Osteoblast (primary cell): ENCODE data around the gene LRMDA. TPM values are rescaled to one million over a fixed set of nuclear protein-coding genes. Genes with fewer than 3 reads are reported as not detected.

Source experiments
- DNase-seq: peaks from one replicate; pipeline ENCODE4 v3.0.0; 2011; ENCODE audit warnings: low spot score, mixed read lengths; ENCODE audit not compliant: insufficient read length; ENCODE audit errors: missing footprints
- H2AFZ ChIP-seq: 2 replicates; pipeline ENCODE4 v1.6.0; 2011; ENCODE audit warnings: mild to moderate bottlenecking, low read length
- H3K27ac ChIP-seq: 2 replicates; pipeline ENCODE4 v1.5.1; 2011; ENCODE audit warnings: mild to moderate bottlenecking, low read depth, low read length, moderate library complexity
- H3K27me3 ChIP-seq: 2 replicates; pipeline ENCODE4 v1.6.0; 2012; ENCODE audit warnings: mild to moderate bottlenecking, control low read depth, inconsistent platforms, low read length, moderate library complexity; ENCODE audit not compliant: insufficient read depth
- H3K36me3 ChIP-seq: 2 replicates; pipeline ENCODE4 v1.5.1; 2011; ENCODE audit warnings: mild to moderate bottlenecking, low read length, control low read depth, moderate library complexity; ENCODE audit not compliant: insufficient read depth
- H3K4me1 ChIP-seq: 2 replicates; pipeline ENCODE4 v1.5.1; 2011; ENCODE audit warnings: mild to moderate bottlenecking, low read length, control low read depth, moderate library complexity; ENCODE audit not compliant: insufficient read depth
- H3K4me2 ChIP-seq: 2 replicates; pipeline ENCODE4 v1.6.0; 2011; ENCODE audit warnings: mild to moderate bottlenecking, low read length; ENCODE audit not compliant: insufficient read depth
- H3K4me3 ChIP-seq: fragments of 200-600 bp; sonication (generic); 3 replicates; pipeline ENCODE4 v1.5.1; 2012; ENCODE audit warnings: mild to moderate bottlenecking, low read length, inconsistent platforms; ENCODE audit not compliant: insufficient read depth
- H3K79me2 ChIP-seq: 2 replicates; pipeline ENCODE4 v1.6.0; 2012; ENCODE audit warnings: mild to moderate bottlenecking, low read length, control low read depth, inconsistent platforms; ENCODE audit not compliant: insufficient read depth
- H3K9me3 ChIP-seq: 2 replicates; pipeline ENCODE4 v1.5.1; 2011; ENCODE audit warnings: low read depth, low read length, control low read depth
- H4K20me1 ChIP-seq: 2 replicates; pipeline ENCODE4 v1.6.0; 2012; ENCODE audit warnings: mild to moderate bottlenecking, low read length, control low read depth; ENCODE audit not compliant: insufficient read depth
- CTCF ChIP-seq: IDR thresholded peaks from 2 replicates; pipeline ENCODE4 v1.5.1; 2011; ENCODE audit warnings: mild to moderate bottlenecking, low read depth, low read length, moderate library complexity; ENCODE audit errors: extremely low read depth
- total RNA-seq: library from RNA; depleted of rRNA; stranded (reverse); fragments of >200 nt; gene quantifications from 2 replicates; pipeline ENCODE4 v1.2.3, GENCODE V29; 2012

Gene LRMDA
- total RNA-seq, 1 donor, result 18.5 TPM

GRCh38 chr10:75887992-75888680, 456.7 kb downstream of the LRMDA start:
- peaks cover under 1% of the 10 kb centered on the region for H3K27me3 ChIP-seq
- H2AFZ ChIP-seq, result no peak overlapping the region
- H3K4me2 ChIP-seq, result no peak overlapping the region
- DNase-seq, result no peak
- no peak for TF ChIP-seq CTCF
- no peaks in the 10 kb centered on the region for H4K20me1 ChIP-seq
- H3K79me2 ChIP-seq, result no peaks in the 10 kb centered on the region
- no peaks in the 10 kb centered on the region for H3K4me1 ChIP-seq
- no peak overlapping the region for H3K27ac ChIP-seq
- H3K9me3 ChIP-seq, result no peaks in the 10 kb centered on the region
- H3K4me3 ChIP-seq, result no peak overlapping the region
- H3K36me3 ChIP-seq, result no peaks in the 10 kb centered on the region

GRCh38 chr10:75889051-75889450, 457.6 kb downstream of the LRMDA start:
- Histone ChIP-seq H3K4me1 (no peaks in the 10 kb centered on the region), H2AFZ (no peak overlapping the region), H4K20me1 (no peaks in the 10 kb centered on the region), H3K79me2 (no peaks in the 10 kb centered on the region), H3K9me3 (no peaks in the 10 kb centered on the region), H3K27ac (no peak overlapping the region), H3K27me3 (peaks cover 2% of the 10 kb centered on the region), H3K4me2 (no peak overlapping the region), H3K36me3 (no peaks in the 10 kb centered on the region), H3K4me3 (no peak overlapping the region)
- no peak for TF ChIP-seq CTCF
- DNase-seq, result no peak

- no peaks in the 10 kb centered on the region for H4K20me1 ChIP-seq
- no peak for DNase-seq
- no peak overlapping the region for H3K27ac ChIP-seq
- TF ChIP-seq CTCF, result no peak
- H3K79me2 ChIP-seq, result no peaks in the 10 kb centered on the region
- H3K36me3 ChIP-seq, result no peaks in the 10 kb centered on the region
- H3K4me2 ChIP-seq, result no peak overlapping the region
- peaks cover 5% of the 10 kb centered on the region for H3K27me3 ChIP-seq
- H3K4me3 ChIP-seq, result no peak overlapping the region
- no peaks in the 10 kb centered on the region for H3K9me3 ChIP-seq
- H2AFZ ChIP-seq, result no peak overlapping the region
- no peaks in the 10 kb centered on the region for H3K4me1 ChIP-seq
Observed at GRCh38 chr10:75894761-75895160, 463.3 kb downstream of the LRMDA start.

- no peak overlapping the region for H3K4me2 ChIP-seq
- H3K27ac ChIP-seq, result no peak overlapping the region
- no peak for TF ChIP-seq CTCF
- no peaks in the 10 kb centered on the region for H3K36me3 ChIP-seq
- H4K20me1 ChIP-seq, result no peaks in the 10 kb centered on the region
- H3K4me3 ChIP-seq, result no peak overlapping the region
- H3K9me3 ChIP-seq, result no peaks in the 10 kb centered on the region
- H2AFZ ChIP-seq, result no peak overlapping the region
- no peaks in the 10 kb centered on the region for H3K4me1 ChIP-seq
- no peaks in the 10 kb centered on the region for H3K79me2 ChIP-seq
- no peak for DNase-seq
- peaks cover 5% of the 10 kb centered on the region for H3K27me3 ChIP-seq
Observed at GRCh38 chr10:75895259-75895658, 463.8 kb downstream of the LRMDA start.
